Activated CD4-positive, alpha-beta T cell treated with anti-CD3 and anti-CD28 coated beads, Interleukin-2, Interleukin-4, amounts not matched to agents 100 ng/mL and 50 ng/mL, durations not matched to agents 16 hours and 8 hours (primary cell): Measurements from ENCODE around the gene UBE2QL1.

Experiments used
- DNase-seq: peaks from one replicate; pipeline ENCODE4 v3.0.0-alpha.2; 2020; ENCODE audit warnings: low spot score

UBE2QL1 gene

GRCh38 chr5:6430418-6431028, 18.1 kb upstream of the UBE2QL1 start:
- DNase-seq, result no peak

DNA sequence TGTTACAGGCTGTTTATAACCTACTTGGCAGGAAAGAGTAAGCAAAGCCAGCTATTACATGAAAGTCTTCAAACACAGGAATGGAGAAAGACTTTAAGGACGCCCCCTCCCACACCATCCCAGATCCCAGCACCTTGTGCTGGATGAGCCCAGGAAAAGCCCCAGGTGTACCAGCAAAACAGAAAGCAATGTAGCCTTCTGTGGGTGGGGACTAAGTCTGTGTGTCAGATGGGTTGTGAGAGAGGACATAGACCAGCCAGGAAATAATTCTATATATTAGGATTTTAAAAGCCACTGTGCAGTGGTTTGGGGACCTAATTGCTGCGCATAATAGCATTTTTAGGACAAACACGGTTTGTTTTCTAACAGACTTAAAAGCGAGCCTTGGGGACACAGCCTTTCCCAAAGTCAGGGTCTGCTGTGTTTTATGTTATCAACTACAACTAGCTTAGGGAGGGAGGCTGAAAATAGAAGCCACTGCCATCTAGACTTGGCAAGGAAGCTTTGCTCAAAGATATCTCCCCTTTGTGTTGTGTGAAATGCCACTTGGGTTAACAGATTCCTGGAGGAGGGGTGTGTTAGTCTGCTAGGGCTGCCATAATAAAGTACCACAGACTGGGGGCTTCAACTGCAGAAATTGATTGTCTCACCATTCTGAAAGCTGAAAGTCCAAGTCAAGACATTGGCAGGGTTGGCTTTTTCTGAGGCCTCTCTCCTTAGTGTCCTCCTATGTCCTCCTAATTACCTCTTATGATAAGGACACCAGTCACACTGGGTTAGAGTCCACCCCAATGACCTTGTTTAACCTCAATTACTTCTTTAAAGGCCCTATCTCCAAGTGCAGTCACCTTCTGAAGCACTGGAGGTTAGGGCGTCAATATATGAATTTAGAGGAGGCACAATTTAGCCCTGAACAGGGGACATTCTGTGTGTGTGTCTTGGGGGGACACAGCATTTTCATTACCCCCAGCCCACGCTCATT, 17.2 kb upstream of the UBE2QL1 start:
- DNase-seq, result no peak

DNA sequence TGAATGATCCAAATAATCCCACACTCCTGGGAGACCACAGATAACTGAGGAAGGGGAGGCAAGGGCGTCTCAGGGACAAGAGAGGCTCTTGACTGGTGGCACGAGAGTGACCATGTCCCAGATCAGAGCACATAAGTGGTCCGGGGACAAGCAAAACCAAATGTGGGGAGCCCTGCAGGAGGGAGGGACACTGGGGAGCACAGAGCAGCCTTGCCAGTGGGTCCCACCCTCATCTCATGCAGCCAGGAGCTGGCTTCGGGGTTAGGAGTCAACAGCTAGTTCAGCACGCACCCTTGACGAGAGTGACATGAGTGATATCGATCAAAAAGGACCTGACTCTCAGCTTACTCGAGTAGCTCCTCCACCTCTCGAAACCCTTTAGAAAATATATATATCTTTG, 16.5 kb upstream of the UBE2QL1 start:
- no peak for DNase-seq

DNA sequence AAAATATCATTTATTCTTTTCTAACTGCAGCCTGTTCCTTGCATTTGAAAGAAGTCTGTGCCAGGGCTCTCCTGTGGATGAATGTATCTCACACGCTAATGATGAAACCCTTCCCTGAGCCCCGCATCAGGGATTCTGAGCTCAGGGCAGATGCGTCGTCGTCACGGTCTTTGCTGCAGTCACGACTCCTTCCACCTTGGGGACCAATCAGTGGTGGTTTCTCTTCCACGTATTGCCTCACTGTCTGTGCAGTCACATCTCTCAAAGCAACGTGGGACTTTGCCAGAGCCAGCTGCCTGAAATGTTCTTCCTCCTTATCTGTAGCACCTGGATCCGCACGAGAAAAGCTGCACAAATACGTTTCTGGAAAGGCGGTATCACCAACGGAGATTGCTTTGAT, 13.9 kb upstream of the UBE2QL1 start:
- DNase-seq, result no peak

- DNase-seq, result no peak
These were observed 13.3 kb upstream of the UBE2QL1 start for GRCh38 chr5:6435356-6435755.

DNA sequence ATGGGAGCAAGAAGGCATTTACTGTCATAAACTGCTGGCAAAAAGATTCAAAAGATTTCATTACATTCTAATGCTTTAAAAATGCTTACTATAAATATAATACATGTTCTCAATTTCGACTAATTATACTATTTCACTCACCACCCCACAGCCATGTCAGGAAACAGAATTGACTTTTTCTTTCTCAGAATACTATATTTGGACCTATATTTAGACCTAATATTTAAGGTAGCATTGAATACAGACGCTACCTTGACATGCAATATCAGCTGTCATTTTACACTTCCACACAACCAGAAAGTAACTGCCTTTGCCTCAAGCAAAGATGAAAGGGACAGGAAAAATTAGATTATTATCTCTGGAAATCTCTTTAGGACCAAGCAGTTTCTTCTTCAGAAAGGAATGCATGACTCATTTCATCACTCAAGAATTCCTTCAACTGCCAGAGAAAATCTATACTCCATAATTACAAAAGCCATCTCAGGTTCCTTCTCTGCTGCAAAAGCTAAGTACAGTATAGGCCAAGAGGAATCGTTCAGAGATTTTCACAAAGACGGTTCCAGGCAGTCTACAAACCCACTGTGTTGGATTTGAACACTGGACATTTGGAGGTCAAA, 11.8 kb upstream of the UBE2QL1 start:
- DNase-seq, result no peak

GRCh38 chr5:6439588-6440550, 8.8 kb upstream of the UBE2QL1 start:
- DNase-seq, result no peak

GRCh38 chr5:6442333-6442732, 6.3 kb upstream of the UBE2QL1 start:
- no peak for DNase-seq

DNA sequence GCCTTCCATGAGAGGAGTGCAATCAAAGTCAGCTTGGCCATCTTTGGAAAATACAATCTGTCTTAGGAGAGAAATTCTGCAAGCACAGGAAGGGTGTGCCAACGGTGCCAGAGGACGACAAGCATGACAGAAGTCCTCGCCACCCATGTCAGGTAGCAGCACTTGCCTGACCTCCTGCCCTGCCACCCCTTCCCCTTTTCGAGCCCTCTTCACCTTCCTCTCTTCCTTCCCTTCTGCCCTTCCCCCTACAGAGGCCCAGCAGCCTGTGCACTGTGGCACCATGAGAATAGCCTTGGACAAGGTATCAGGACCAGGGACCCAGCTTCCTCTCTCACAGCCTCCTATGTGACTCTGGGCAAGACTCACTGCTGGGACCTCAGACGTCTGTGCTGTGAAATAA, 5.3 kb upstream of the UBE2QL1 start:
- DNase-seq, result no peak

- DNase-seq, result no peak
These were observed 2.6 kb upstream of the UBE2QL1 start for GRCh38 chr5:6446042-6446441.

DNA sequence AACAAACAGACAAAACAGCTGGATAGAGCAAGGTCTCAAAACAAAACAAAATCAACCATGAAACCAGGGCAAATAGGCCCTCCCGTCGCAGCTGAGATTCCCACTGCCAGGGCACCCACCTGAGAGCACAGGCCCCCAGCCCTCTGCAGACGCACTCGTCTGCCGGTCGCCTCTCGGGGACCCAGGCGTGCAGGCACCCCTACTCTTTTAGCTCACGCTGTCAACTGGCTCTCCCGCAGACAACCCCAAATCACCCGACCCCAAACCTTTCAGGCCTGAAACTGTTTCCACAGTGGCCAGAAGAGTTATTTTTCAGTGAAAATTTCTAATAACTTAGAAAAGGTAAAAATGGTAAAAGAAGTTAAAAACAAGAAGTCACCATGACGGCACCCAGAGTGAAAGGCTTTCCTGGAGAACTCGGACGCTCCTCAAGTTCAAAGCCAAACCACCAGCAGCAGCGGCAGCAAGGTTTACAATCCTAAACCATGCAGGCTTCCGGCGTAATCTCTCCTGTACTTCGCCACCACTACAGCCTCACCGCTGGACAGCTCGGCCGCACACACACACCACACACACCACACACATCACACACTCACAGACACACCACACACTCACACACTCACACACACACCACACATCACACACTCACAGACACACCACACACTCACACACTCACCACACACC, 1.9 kb upstream of the UBE2QL1 start:
- no peak for DNase-seq

DNA sequence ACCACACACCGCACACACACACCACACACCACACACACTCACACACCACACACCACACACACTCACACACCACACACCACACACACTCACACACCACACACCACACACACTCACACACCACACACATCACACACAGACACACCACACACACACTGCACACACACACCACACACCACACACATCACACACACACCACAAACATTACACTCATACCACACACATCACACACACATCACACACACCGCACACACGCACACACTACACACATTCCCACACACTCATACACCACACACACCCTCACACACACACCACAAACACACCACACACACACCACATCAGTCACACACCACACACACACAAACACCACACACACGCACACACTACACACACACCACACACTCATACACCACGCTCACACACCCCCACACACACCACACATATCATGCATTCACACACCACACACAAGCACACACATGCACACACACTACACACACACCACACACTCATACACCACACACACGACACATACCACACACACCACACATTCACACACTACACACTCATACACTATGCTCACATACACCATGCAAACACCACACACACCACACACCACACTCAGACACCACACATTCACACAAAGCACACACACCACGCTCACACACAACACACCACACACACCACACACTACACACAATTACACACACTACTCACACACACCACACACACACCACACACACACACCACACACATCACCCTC, 1.1 kb upstream of the UBE2QL1 start:
- DNase-seq, result no peak

DNA sequence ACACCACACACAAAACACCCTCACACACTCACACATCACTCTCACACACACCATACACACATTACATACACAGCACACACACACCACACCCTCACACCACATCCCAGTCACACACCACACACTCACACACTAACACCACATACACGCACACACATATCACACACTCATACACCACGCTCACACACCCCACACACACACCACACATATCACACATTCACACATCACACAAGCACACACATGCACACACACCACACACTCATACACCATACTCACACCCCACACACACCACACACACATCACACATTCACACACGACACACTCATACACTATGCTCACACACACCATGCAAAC, 543 bp upstream of the UBE2QL1 start:
- no peak for DNase-seq

- DNase-seq, result no peak
These were observed 953 bp downstream of the UBE2QL1 start for GRCh38 chr5:6449465-6450158.

DNA sequence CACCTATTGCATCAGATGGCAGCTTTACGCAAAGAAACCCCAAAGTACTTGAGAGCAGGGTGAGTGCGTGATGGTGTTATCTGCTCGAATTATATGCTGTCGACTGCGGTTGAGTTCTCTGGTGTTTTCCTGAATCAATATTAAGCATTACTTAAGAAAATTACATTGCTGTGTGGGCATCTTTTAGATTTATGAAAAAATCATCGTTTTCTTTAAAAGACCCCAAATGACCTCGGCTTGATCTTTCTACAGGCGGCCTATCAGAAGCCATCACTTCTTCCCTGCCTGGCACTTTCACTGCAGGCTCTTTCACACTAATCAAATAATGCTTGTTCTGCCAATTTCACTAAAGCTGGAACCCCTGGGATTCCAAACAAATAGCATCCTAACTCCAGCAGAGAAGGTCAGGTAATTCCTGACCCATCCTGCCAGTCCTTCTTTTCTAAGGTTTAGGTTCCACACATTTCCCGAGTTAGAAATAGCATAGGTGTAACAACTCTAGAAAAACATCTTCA, 1.7 kb downstream of the UBE2QL1 start:
- DNase-seq, result no peak

- DNase-seq, result no peak
These were observed 4.2 kb downstream of the UBE2QL1 start for GRCh38 chr5:6452622-6453504.

DNA sequence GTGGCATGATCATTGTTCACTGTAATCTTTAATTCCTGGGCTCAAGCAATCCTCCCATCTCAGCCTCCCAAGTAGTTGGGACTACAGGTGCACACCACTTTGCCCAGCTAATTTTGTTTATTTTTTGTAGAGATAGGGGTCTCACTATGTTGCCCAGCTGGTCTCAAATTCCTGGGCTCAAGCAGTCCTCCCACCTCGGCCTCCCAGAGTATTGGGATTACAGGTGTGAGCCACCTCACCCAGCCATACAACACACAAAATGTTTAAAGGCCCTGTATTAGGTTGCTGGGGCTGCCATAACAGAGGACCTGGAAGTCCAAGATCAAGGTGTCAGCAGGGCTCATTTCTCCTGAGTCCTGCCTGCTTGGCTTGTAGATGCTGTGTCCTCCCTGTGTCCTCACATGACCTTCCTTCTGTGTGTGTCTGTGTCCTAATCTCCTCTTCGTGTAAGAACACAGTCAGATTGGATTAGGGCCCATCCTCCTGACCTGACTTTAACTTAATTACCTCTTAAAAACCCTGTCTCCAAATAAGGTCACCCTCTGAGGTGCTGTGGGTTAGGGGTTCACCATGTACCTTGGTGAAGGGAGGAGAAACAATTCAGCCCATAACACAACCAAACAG, 5.4 kb downstream of the UBE2QL1 start:
- no peak for DNase-seq

DNA sequence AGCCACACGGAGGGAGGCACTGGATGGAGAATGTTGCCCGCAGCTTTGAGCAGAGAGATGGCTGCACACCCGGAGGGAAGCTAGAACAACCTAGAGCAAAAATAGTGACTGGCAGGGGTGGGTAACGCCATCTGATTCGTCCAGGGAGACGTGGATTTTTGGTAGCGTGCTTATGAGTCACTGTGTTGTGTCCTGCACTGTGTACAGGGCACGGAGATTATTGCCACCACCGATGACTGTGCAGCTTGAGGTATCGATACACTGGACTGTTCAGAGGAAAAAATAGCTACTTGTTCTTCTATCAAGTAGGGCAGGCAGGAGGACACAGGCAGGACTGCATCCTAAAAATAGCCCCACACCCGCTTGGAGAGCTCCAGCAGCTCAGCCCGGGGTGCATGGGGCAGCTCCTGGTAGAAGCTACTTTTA, 6.0 kb downstream of the UBE2QL1 start:
- DNase-seq, result no peak
